Heart right ventricle (tissue), 16 donors: ENCODE measurements around the gene NRXN3. TPM values are rescaled to one million over a fixed set of nuclear protein-coding genes. Genes with fewer than 3 reads are reported as not detected.

Experiments used
- ATAC-seq, 8 donors: fragments of 200-7000 bp; cut with Tn5 transposase; one replicate each; pipeline ENCODE4 v1.9.1; 2020; ENCODE audit warnings: mild to moderate bottlenecking in 8 of 8, moderate library complexity in 8 of 8, moderate number of reproducible peaks in 1 of 8
- DNase-seq, 2 donors: peaks; one replicate each; pipeline ENCODE4 v3.0.0-alpha.2; 2020
- H3K27ac ChIP-seq, 10 donors: fragments of 200-600 bp; sonication (generic) in 2 of 10; one replicate each; pipeline versions ENCODE4 v1.5.0 to v1.8.0; 2020 to 2022; ENCODE audit warnings: mild to moderate bottlenecking in 3 of 10
- H3K27me3 ChIP-seq, 7 donors: fragments of 200-600 bp; one replicate each; pipeline ENCODE4 v1.8.0; 2021 to 2022; ENCODE audit warnings: mild to moderate bottlenecking in 2 of 7
- H3K36me3 ChIP-seq, 9 donors: fragments of 200-600 bp; sonication (generic) in 1 of 9; one replicate each; pipeline versions ENCODE4 v1.5.0 to v1.8.0; 2020 to 2022; ENCODE audit warnings: mild to moderate bottlenecking in 2 of 9
- H3K4me1 ChIP-seq, 9 donors: fragments of 200-600 bp; sonication (generic) in 1 of 9; one replicate each; pipeline versions ENCODE4 v1.5.0 to v1.8.0; 2020 to 2022; ENCODE audit warnings: mild to moderate bottlenecking in 4 of 9
- H3K4me3 ChIP-seq, 10 donors: fragments of 200-600 bp; sonication (generic) in 2 of 10; one replicate each; pipeline versions ENCODE4 v1.5.0 to v1.8.0; 2020 to 2022; ENCODE audit warnings: mild to moderate bottlenecking in 7 of 10, moderate library complexity in 2 of 10
- H3K9me3 ChIP-seq, 11 donors: fragments of 200-600 bp in 10 of 11; sonication (generic) in 2 of 11; one replicate each; pipeline versions ENCODE4 v1.5.0 to v1.8.0; 2013 to 2022; ENCODE audit warnings: mild to moderate bottlenecking in 2 of 11, control low read depth in 1 of 11, moderate library complexity in 1 of 11
- WGBS, 2 donors: extraction: QIAGEN DNeasy Blood & Tissue Kit; methylation state at CpG; one replicate each; pipeline ENCODE4 v1.1.7; 2013; ENCODE audit warnings: inconsistent platforms in 1 of 2; 5-methylcytosine and 5-hydroxymethylcytosine counted together
- intact Hi-C, 10 donors: fragments of 100-400 bp; cut with DNase I; formaldehyde crosslinking; loops; one replicate each; pipeline versions ENCODE4 v1.11.1 to v1.14.2; 2022
- polyA plus RNA-seq, 2 donors: library from polyadenylated mRNA; stranded (reverse); fragments of 200-250 nt; gene quantifications; one replicate each; pipeline ENCODE4 v1.2.3, GENCODE V29; 2013
- total RNA-seq, 10 donors: library from RNA; stranded (reverse); fragmentation: NEBNext Ultra II Directional in 3 of 10; extraction: Animal tissue kit (Norgen Biotek cat#: 25700) in 3 of 10; gene quantifications; one replicate each; pipeline versions ENCODE4 v1.2.1 to v1.2.4, GENCODE V29; 2021 to 2023
- TF ChIP-seq, protein P1 (sequence below), 9 donors: fragments of 200-600 bp; sonication (generic) in 2 of 9; IDR thresholded peaks; one replicate each; pipeline versions ENCODE4 v1.5.0 to v1.8.0; 2021 to 2022; ENCODE audit warnings: antibody characterized with exemption in 9 of 9, mild to moderate bottlenecking in 5 of 9, moderate library complexity in 1 of 9
- donor health status: Arrhythmogenic right ventricular cardiomyopathy.
- donor health status: ischemic (EF 13 %, LVEDD 7.1; RV severe dilation, severe dysfunction).
- donor health status: healthy with polysubstance abuse.
- donor health status: DM: no; HTN: yes; CAD: no.
- donor health status: DM: no; HTN: no; CAD: no.
- donor health status: ischemic (EF 25% LVEDD 6.9; RV normal size, moderate dysfunction).
- donor health status: ischemic (EF 25% LVEDD 5.7; RV mildly dilated, moderate dysfunction).
- donor health status: healthy.
- donor health status: DM: yes; HTN: yes; CAD: no.
- donor health status: Ischemic cardiomyopathy.
- donor health status: ischemic (EF 35%, LVEDD 5.7; RV mildly dilated, moderate dysfunction).
- donor health status: nonischemic (EF 11% LVEDD 7.7; RV severe dilation, severe dysfunction).
- donor health status: DM: yes; HTN: yes; CAD: no.
- donor health status: PGD.
- donor health status: ischemic (EF 29% LVEDD 5.4; RV normal size, mild dysfunction).
- donor health status: nonischemic (EF 23%, LVEDD 6.1; RV moderate dilation, normal function).

Gene NRXN3
- total and polyA plus RNA-seq, 12 donors, result 0.23 to 1.8 (median 0.87) TPM

DNA sequence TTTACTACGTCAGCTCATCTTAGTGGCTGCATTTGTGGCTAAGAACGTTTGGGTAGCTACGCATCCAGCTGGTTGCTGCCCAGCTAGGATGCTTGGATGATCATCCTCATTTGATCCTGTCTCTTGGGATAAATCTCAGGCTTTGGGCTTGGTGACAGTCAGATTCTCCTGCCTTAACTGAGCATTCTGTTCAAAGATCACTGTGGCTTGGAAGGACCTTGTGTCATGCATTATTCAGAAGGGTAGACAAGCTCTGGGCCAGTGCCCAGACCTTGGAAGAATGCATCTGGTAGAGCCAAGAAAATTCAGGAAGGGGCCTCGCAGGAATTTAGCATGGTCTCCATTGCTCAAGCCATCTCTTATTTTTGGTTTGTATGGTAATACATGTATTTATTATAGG lies 188.4 kb downstream of the NRXN3 start:
- Histone ChIP-seq H3K36me3 (no peaks in the 10 kb centered on the region), H3K27ac (no peak overlapping the region), H3K27me3 (peaks cover 0 to 12% (median 0%) of the 10 kb centered on the region in 7 donors), H3K4me3 (no peak overlapping the region), H3K9me3 (no peaks in the 10 kb centered on the region), H3K4me1 (no peaks in the 10 kb centered on the region)
- ATAC-seq (no peak), DNase-seq (no peak)
- TF ChIP-seq, protein P1, sequence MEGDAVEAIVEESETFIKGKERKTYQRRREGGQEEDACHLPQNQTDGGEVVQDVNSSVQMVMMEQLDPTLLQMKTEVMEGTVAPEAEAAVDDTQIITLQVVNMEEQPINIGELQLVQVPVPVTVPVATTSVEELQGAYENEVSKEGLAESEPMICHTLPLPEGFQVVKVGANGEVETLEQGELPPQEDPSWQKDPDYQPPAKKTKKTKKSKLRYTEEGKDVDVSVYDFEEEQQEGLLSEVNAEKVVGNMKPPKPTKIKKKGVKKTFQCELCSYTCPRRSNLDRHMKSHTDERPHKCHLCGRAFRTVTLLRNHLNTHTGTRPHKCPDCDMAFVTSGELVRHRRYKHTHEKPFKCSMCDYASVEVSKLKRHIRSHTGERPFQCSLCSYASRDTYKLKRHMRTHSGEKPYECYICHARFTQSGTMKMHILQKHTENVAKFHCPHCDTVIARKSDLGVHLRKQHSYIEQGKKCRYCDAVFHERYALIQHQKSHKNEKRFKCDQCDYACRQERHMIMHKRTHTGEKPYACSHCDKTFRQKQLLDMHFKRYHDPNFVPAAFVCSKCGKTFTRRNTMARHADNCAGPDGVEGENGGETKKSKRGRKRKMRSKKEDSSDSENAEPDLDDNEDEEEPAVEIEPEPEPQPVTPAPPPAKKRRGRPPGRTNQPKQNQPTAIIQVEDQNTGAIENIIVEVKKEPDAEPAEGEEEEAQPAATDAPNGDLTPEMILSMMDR (IDR thresholded peaks at IDR 0.05), result no peak
- WGBS, 2 donors, result 67 to 77% methylated on average over 4 of the region's 4 CpGs
- intact Hi-C loops, result no loop called here

DNA sequence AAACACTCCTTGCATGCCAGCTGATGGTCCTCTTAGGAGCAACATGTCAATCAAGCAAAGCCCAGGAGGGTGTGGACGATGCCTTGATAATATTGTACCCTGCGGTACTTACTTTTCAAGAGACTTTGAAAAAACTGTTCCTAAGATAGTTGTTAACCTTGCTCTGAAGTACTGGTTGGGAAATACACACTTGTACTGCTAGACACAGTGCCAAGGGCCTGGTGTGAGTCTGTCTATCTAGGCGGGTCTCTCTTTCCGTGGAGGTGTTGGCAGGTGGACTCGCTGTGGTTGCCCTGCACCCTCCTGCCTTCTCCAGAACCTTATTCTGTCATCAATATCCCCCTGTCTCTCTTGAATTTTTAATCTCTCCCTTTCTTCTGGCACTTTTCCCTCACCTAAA lies 189.4 kb downstream of the NRXN3 start:
- 54 to 63% methylated on average over 5 of the region's 5 CpGs for WGBS, 2 donors

DNA sequence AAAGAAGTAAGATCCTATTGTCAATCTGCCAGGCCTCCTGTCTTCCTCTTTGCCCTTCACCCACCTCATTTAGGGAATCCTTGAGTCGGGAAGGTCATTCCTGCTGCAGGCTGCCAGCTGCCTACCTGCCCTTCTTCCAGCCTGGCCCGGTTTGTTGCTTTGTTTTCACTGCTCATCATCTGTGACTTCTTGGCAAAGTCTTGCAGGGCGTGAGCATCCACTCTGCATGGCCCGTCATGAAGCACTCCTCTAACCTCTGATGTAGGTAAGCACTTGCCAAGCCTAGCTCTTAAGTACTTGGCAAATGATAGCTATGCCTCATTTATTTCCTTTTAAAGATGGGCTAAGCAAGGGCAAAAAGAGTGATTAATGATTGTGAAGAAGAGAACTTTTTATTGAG lies 192.8 kb downstream of the NRXN3 start:
- TF ChIP-seq, protein P1 (IDR thresholded peaks at IDR 0.05), result no peak
- intact Hi-C loops, result no loop called here
- Histone ChIP-seq H3K4me1 (no peaks in the 10 kb centered on the region), H3K4me3 (no peak overlapping the region), H3K36me3 (no peaks in the 10 kb centered on the region), H3K27ac (no peak overlapping the region), H3K9me3 (no peaks in the 10 kb centered on the region), H3K27me3 (peaks cover 0 to 8% (median 0%) of the 10 kb centered on the region in 7 donors)
- no peak for ATAC-seq
- DNase-seq, result no peak
- WGBS, 2 donors, result 76 to 81% methylated on average over 4 of the region's 4 CpGs

More for the DNA sequence above, 189.4 kb downstream of the NRXN3 start:
- DNase-seq (no peak), ATAC-seq (no peak)
- H3K27ac ChIP-seq, result no peak overlapping the region
- peaks cover 0 to 12% (median 0%) of the 10 kb centered on the region in 7 donors for H3K27me3 ChIP-seq
- TF ChIP-seq, protein P1 (IDR thresholded peaks at IDR 0.05), result no peak
- no peaks in the 10 kb centered on the region for H3K4me1 ChIP-seq
- no peaks in the 10 kb centered on the region for H3K36me3 ChIP-seq
- no peak overlapping the region for H3K4me3 ChIP-seq
- intact Hi-C loops, result no loop called here
- no peaks in the 10 kb centered on the region for H3K9me3 ChIP-seq

DNA sequence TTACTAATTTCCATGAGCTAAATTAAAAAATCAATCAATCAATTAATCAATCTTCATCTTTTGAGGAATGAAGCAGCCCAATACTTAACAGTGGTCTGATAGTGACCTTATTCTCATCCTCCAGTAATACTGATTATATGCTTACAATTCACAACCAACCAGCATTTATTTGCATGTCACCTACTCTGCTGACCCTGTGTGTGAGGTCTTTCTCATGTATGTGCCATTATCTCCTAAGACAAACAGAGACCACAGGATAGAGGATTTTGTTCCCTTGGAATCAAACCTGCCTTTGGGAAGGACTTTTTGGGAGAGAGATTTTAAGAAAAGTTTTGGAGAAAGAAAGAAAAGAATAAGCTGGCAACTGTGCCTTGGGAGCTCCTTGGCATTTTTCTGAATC lies 197.2 kb downstream of the NRXN3 start:
- no peak for DNase-seq
- no peak overlapping the region for H3K27ac ChIP-seq
- no peaks in the 10 kb centered on the region for H3K4me1 ChIP-seq
- no peaks in the 10 kb centered on the region for H3K36me3 ChIP-seq
- H3K27me3 ChIP-seq, result peaks cover 0 to 4% (median 0%) of the 10 kb centered on the region in 7 donors
- TF ChIP-seq, protein P1 (IDR thresholded peaks at IDR 0.05), result no peak
- H3K4me3 ChIP-seq, result no peak overlapping the region
- no peaks in the 10 kb centered on the region for H3K9me3 ChIP-seq
- intact Hi-C loops, result no loop called here
- no peak for ATAC-seq
